ENCODE data around the gene ATP11A. TPM values are rescaled to one million over a fixed set of nuclear protein-coding genes. Genes with fewer than 3 reads are reported as not detected.

The ATP11A gene
- total and polyA plus RNA-seq, 10 of the 15 experiments (the other 5 are each of a cell fraction or from before 2014, with no cell fraction given), result 1.4 to 69.6 (median 14.4) TPM

- TF ChIP-seq IRF5 (IDR thresholded peaks at IDR 0.05; ENCODE audit: borderline replicate concordance) (no peak), ZSCAN29 (IDR thresholded peaks at IDR 0.05) (no peak), ETV6 (conservative IDR thresholded peaks at IDR 0.05 in 1 of 2, IDR thresholded peaks at IDR 0.05 in 1 of 2; ENCODE audit: borderline replicate concordance in 1 of 2, low read depth in 1 of 2) (no peak), CREB1 (IDR thresholded peaks at IDR 0.05; ENCODE audit: low read depth) (no peak), NFXL1 (IDR thresholded peaks at IDR 0.05; ENCODE audit: borderline replicate concordance) (no peak), BCLAF1 (IDR thresholded peaks at IDR 0.05) (no peak), RFX5 (IDR thresholded peaks at IDR 0.05; ENCODE audit: low read depth, low read length) (no peak), E2F4 (IDR thresholded peaks at IDR 0.05; ENCODE audit: low read depth, low read length) (no peak), SREBF1 (IDR thresholded peaks at IDR 0.05; ENCODE audit: low read length) (no peak), NR2C2 (IDR thresholded peaks at IDR 0.05; ENCODE audit: borderline replicate concordance, control insufficient read depth, insufficient read length, low read depth) (no peak), HDAC2 (IDR thresholded peaks at IDR 0.05) (no peak)
Measured at GRCh38 chr13:112674412-112675365, 15.1 kb upstream of the ATP11A start (continued).

Measured in GM12878 (cell line).